Measurements from ENCODE around the gene ANKRD16. TPM values are rescaled to one million over a fixed set of nuclear protein-coding genes. Genes with fewer than 3 reads are reported as not detected.
"Not testable (repeated sequence)": the region's sequence is repeated elsewhere in the genome, so short reads cannot be mapped to it uniquely, and the experiment has no call there.

Gene ANKRD16
- polyA plus RNA-seq, 1 donor: 7.3 TPM

GRCh38 chr10:5903563-5903962 lies 13.9 kb upstream of the ANKRD16 start:
- no peak for DNase-seq (ENCODE audit: low read depth)

GRCh38 chr10:5902511-5903274 lies 13.0 kb upstream of the ANKRD16 start:
- DNase-seq (ENCODE audit: low read depth): no peak

- DNase-seq (ENCODE audit: low read depth): no peak
These were observed 10.6 kb upstream of the ANKRD16 start for GRCh38 chr10:5900247-5900646.

- no peak for DNase-seq (ENCODE audit: low read depth)
These were observed 8.5 kb upstream of the ANKRD16 start for GRCh38 chr10:5898163-5898562.

- DNase-seq (ENCODE audit: low read depth): no peak
These were observed 7.8 kb upstream of the ANKRD16 start for GRCh38 chr10:5897504-5897903.

GRCh38 chr10:5897053-5897340 lies 7.3 kb upstream of the ANKRD16 start:
- DNase-seq (ENCODE audit: low read depth): no peak

- no peak for DNase-seq (ENCODE audit: low read depth)
These were observed 6.7 kb upstream of the ANKRD16 start for GRCh38 chr10:5896208-5897052.

GRCh38 chr10:5895804-5896203 lies 6.1 kb upstream of the ANKRD16 start:
- no peak for DNase-seq (ENCODE audit: low read depth)

GRCh38 chr10:5895365-5895764 lies 5.7 kb upstream of the ANKRD16 start:
- no peak for DNase-seq (ENCODE audit: low read depth)

- no peak for DNase-seq (ENCODE audit: low read depth)
These were observed 5.2 kb upstream of the ANKRD16 start for GRCh38 chr10:5894873-5895272.

GRCh38 chr10:5894403-5894802 lies 4.7 kb upstream of the ANKRD16 start:
- DNase-seq (ENCODE audit: low read depth): no peak

GRCh38 chr10:5893321-5893720 lies 3.6 kb upstream of the ANKRD16 start:
- DNase-seq (ENCODE audit: low read depth): no peak

GRCh38 chr10:5892007-5892406 lies 2.3 kb upstream of the ANKRD16 start:
- DNase-seq (ENCODE audit: low read depth): no peak

- no peak for DNase-seq (ENCODE audit: low read depth)
These were observed 1.3 kb upstream of the ANKRD16 start for GRCh38 chr10:5891009-5891408.

GRCh38 chr10:5890452-5890915 lies 791 bp upstream of the ANKRD16 start:
- DNase-seq (ENCODE audit: low read depth): no peak

- no peak for DNase-seq (ENCODE audit: low read depth)
These were observed 660 bp downstream of the ANKRD16 start for GRCh38 chr10:5888843-5889623.

GRCh38 chr10:5888351-5888750 lies 1.3 kb downstream of the ANKRD16 start:
- no peak for DNase-seq (ENCODE audit: low read depth)

- DNase-seq (ENCODE audit: low read depth): no peak
These were observed 2.1 kb downstream of the ANKRD16 start for GRCh38 chr10:5887641-5888040.

GRCh38 chr10:5887029-5887428 lies 2.7 kb downstream of the ANKRD16 start:
- no peak for DNase-seq (ENCODE audit: low read depth)

- DNase-seq (ENCODE audit: low read depth): no peak
These were observed 4.1 kb downstream of the ANKRD16 start for GRCh38 chr10:5885619-5886018.

GRCh38 chr10:5882961-5883360 lies 6.7 kb downstream of the ANKRD16 start:
- no peak for DNase-seq (ENCODE audit: low read depth)

- not testable (repeated sequence) for DNase-seq (ENCODE audit: low read depth)
These were observed 12.7 kb downstream of the ANKRD16 start for GRCh38 chr10:5877041-5877440.

Data from forelimb muscle (tissue), 1 donor.